ENCODE data around the gene ANXA2.
"Not testable (repeated sequence)": the region's sequence is repeated elsewhere in the genome, so short reads cannot be mapped to it uniquely, and the experiment has no call there.

ANXA2 gene

GRCh38 chr15:60408463-60408981 is 10.7 kb upstream of the ANXA2 start:
- no peak for DNase-seq

- DNase-seq: no peak
These were observed 9.6 kb upstream of the ANXA2 start for GRCh38 chr15:60407415-60407805.

GRCh38 chr15:60406513-60407414 is 9.0 kb upstream of the ANXA2 start:
- no peak for DNase-seq

DNA sequence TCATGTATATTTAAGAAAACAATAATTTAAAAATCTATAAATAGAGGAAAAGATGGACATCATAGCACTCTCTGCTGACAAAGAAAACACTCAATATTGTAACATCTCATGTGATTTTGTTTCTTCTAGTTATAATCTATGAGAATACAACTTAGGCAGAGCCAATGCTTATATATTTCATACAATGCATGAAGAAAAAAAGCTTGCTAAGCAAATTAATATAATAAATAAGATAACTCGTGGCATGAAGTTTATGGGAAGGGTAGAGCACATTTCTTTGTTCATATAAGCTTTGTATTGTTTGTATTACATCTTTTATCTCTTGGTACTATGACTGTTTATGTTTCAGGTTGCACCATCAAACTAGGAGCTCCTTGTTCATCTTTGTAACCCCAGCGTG is 7.6 kb upstream of the ANXA2 start:
- DNase-seq: no peak

GRCh38 chr15:60404351-60404750 is 6.6 kb upstream of the ANXA2 start:
- DNase-seq: not testable (repeated sequence)

- no peak for DNase-seq
These were observed 3.2 kb upstream of the ANXA2 start for GRCh38 chr15:60400944-60401343.

GRCh38 chr15:60399931-60400330 is 2.1 kb upstream of the ANXA2 start:
- DNase-seq: no peak

- DNase-seq: no peak
These were observed 1.6 kb upstream of the ANXA2 start for GRCh38 chr15:60399246-60399915.

GRCh38 chr15:60396958-60397771 is 621 bp downstream of the ANXA2 start:
- DNase-seq: peak; percentile 63

DNA sequence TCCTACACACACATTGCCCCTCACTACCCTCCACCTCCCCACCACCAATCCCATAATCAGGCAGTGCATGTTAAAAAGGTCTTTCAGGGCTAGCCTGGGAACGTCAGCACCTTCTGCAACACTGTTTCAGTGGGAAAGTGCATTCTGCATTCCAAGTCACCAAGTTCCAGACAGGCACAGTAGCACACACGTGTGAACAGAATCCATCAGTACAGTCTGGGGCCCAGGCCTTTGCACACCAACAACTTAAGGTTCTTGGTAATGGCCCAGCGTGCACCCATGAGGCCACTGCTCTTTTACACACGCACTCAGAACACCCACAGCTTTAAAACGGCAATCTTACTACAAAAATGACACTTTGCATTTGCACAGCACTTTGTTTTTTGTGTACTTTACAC is 1.2 kb downstream of the ANXA2 start:
- DNase-seq: no peak

DNA sequence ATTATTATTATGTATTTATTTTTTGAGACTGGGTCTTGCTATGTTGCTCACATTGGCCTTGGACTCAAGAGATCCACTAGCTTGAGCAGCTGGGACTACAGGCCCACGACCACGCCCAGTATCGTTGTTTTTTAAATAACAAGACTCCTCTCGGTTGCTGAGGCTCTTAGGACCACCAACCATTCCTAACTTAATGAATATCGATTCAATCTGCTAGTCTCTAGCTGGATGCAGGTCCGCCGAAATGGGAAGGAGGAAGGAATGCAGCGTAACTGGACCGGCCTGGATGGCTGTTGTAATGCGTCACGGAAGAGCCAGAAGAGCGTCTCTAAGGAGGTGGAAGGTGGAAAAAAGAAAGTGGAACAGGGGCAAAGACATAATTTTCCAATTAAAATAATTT is 1.7 kb downstream of the ANXA2 start:
- DNase-seq: no peak

DNA sequence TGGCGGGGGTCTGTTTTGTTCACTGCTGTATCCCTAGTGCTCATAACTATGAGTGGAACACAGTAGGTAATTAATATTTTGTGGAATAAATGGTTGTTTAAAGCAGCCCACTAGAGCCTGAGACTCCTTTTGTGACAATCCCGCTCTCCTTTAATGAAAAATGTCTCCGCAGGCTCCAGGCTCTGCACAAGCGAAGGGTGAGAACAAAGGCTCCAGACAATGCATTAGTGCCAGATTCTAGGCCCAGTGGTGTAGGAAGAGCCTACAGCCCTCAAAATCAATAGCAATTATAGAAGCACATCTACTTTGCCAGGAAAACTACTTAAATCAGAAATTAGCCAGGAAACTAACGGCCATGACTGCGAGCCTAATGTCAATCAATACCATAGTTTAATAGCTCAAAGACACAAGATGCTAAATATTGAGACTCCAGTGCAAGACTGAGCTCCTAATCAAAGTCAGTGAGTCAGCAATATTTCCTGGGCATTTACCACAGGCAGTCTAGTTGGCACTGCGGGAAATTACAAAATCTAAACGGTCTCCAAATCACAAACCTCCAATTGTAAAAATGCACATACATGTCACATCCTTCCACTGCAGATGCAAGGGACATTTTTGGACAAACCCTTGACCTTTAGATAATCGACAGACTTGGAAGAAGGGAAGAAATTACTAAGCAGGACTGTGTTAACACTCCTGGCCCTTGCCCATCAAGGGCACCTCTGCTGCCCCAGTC is 2.3 kb downstream of the ANXA2 start:
- no peak for DNase-seq

- DNase-seq: no peak
These were observed 3.1 kb downstream of the ANXA2 start for GRCh38 chr15:60394689-60395097.

GRCh38 chr15:60392986-60393790 is 4.6 kb downstream of the ANXA2 start:
- DNase-seq: peak; percentile 61

DNA sequence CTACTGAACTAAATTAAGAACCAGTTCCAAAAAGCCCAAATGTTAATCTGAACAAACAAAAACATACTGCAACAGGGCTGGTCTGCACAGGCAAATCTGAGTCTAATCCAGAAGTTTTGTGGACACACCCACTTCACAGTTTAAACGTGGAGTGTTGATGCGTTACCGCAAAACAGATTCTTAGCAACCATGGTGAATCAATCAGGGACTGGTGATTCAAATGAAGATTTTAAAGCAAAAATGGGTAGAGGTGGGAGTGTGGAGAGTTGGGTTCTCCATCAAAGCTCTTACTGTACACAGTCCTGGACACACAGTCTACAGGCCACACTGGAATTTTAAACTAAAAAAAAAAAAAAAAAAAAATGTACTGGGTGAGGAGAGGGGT is 5.2 kb downstream of the ANXA2 start:
- DNase-seq: no peak

- DNase-seq: no peak
These were observed 6.0 kb downstream of the ANXA2 start for GRCh38 chr15:60391722-60392315.

- peak; percentile 36 for DNase-seq
These were observed 6.8 kb downstream of the ANXA2 start for GRCh38 chr15:60390871-60391501.

DNA sequence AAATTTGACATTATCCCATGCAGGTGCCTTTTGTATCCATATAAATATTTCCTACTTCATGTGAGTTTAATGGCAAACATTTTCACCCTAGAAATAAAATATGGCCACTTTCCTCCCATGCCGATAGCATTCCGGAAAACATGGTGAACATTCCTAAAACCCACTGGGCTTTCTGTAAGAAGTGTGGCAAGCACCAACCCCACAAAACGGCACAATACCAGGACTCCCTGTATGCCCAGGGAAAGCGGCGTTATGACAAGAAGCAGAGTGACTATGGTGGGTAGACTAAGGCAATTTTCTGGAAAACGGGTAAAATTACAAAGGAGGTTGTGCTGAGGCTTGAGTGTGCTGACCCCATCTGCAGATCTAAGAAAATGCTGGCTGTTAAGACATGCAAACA is 7.6 kb downstream of the ANXA2 start:
- DNase-seq: no peak

DNA sequence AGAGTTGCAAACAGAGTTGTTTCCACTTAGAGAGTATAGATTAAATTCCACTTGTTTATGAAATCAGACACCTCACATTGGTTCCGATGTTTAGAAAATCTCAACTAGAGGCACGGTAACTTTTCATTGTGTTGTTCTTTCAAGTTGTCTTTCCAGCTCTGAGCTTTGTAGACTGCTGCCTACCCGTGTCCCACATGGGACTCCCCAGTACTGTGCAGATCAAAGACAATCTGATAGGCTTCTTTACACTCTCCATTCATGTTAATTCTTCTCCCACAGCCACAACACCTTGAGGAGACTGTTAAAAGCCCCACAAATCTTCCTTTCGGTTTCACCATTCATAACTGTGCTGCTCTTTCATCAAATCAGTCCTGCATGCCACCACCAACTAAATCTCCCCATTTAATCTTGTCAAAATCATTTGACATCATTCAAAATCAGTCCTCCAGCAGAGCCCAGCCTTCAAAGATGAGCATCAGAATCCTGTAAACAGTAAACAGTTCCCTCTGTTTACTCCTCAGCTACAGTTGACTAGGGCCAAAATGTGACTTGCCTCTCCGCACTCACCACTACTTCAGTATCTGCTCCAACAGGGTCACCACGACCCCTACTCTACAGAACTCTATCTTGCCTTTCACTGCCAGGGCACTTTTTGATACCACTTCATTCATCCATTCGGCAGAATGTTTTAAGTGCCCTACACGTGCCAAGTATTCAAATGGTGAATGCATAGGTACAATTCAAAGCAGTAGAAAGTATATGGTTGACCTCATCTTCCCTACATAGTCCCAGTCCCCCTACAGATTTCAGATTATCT is 8.3 kb downstream of the ANXA2 start:
- no peak for DNase-seq

DNA sequence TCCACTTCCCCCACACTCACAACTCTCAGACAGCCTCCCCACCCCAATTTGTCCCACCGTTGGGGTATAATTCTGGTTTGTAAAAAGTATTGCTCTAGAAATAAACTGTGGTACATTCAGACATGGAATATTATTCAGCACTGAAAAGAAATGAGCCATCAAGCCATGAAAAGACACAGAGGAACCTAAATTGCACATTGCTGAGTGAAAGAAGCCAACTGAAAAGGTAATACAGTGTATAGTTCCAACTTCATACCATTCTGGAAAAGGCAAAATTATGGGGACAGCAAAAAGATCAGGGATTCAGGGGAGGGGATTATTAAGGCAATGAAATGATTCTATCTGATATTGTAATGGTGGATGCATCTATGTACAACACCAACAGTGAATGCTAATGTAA is 10.5 kb downstream of the ANXA2 start:
- no peak for DNase-seq
